Coronary artery (tissue), 2 donors: ENCODE measurements around the gene GLDC.
"Not testable (repeated sequence)": the region's sequence is repeated elsewhere in the genome, so short reads cannot be mapped to it uniquely, and the experiment has no call there.

Source experiments
- DNase-seq: peaks from one replicate; pipeline ENCODE4 v3.0.0-alpha.2; 2017; ENCODE audit warnings: low spot score
- H3K27ac ChIP-seq, 2 donors: fragments of 200-600 bp; sonication (generic); one replicate each; pipeline ENCODE4 v1.5.1; 2016 to 2019
- H3K4me3 ChIP-seq: fragments of 200-600 bp; sonication (generic); 2 replicates; pipeline ENCODE4 v1.5.1; 2016; ENCODE audit warnings: mild to moderate bottlenecking, moderate library complexity
- TF ChIP-seq, protein P1 (sequence below): fragments of 200-600 bp; sonication (generic); IDR thresholded peaks from one replicate; pipeline ENCODE4 v1.5.1; 2019; ENCODE audit warnings: antibody characterized with exemption

Gene GLDC

DNA sequence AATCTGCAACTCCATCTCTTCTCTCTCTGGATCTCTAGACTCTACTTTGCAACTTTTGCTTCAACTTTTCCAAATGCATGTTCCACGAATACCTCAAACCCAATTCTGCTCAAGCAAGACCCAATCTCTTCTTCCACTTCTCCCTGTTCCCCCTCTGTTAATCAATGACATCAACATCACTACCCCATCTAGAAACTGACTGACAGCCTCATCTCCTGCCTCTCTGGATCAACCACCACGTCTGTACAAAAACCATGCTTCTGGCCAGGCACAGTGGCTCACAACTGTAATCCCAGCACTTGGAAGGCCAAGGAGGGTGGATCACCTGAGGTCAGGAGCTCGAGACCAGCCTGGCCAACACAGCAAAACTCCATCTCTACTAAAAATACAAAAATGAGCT lies 12.2 kb downstream of the GLDC start:
- TF ChIP-seq, protein P1, sequence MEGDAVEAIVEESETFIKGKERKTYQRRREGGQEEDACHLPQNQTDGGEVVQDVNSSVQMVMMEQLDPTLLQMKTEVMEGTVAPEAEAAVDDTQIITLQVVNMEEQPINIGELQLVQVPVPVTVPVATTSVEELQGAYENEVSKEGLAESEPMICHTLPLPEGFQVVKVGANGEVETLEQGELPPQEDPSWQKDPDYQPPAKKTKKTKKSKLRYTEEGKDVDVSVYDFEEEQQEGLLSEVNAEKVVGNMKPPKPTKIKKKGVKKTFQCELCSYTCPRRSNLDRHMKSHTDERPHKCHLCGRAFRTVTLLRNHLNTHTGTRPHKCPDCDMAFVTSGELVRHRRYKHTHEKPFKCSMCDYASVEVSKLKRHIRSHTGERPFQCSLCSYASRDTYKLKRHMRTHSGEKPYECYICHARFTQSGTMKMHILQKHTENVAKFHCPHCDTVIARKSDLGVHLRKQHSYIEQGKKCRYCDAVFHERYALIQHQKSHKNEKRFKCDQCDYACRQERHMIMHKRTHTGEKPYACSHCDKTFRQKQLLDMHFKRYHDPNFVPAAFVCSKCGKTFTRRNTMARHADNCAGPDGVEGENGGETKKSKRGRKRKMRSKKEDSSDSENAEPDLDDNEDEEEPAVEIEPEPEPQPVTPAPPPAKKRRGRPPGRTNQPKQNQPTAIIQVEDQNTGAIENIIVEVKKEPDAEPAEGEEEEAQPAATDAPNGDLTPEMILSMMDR, result no peak
- Histone ChIP-seq H3K4me3 (no peak overlapping the region), H3K27ac (no peak overlapping the region)
- no peak for DNase-seq

DNA sequence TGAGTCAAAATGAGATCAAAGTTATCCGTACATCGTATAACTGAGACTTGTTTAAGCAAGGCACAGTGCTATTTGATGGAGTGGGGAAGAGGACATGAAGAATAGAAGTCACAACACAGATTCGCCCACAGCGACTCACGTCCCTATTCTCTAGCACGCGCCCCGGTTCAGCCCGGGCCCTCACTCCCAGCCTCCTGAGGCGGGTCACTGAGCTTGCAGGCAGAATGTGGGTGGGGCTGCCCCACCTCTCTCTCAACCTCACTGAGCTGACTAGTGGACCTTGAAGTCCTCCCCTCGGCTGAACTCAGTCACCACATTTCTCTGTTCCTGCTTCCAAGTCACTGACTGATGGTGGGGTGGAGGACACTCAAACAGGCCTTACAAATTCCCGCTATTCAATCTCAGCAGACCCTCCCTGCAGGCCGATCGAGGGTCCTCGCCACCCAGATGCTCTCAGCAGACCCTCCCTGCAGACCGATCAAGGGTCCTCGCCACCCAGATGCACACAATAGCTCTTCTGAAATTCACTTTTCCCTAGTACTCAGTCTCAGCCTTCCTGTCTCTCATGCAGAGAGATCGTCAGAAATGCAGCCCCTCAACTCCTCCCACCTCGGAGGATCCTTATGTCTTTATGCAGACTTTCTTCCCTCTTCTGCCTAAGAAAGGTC lies 12.9 kb downstream of the GLDC start:
- no peak for DNase-seq
- Histone ChIP-seq H3K27ac (no peak overlapping the region), H3K4me3 (no peak overlapping the region)
- TF ChIP-seq, protein P1, result no peak

DNA sequence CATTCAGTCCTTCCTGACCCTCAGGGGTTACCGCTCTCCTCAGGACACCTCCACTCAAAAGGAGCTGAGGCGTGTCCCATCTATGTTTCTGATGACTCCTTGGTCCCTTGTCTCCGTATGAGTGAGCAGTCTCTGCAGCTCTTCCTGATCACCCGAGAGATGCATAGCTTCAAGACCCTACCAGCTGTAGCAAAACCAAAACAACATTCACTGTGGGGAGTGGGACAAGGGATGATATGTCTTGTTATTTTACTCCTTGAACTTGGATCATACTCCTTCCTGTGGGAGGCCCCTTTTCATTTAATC lies 14.4 kb downstream of the GLDC start:
- DNase-seq, result no peak
- Histone ChIP-seq H3K27ac (no peak overlapping the region), H3K4me3 (no peak overlapping the region)
- TF ChIP-seq, protein P1, result no peak

DNA sequence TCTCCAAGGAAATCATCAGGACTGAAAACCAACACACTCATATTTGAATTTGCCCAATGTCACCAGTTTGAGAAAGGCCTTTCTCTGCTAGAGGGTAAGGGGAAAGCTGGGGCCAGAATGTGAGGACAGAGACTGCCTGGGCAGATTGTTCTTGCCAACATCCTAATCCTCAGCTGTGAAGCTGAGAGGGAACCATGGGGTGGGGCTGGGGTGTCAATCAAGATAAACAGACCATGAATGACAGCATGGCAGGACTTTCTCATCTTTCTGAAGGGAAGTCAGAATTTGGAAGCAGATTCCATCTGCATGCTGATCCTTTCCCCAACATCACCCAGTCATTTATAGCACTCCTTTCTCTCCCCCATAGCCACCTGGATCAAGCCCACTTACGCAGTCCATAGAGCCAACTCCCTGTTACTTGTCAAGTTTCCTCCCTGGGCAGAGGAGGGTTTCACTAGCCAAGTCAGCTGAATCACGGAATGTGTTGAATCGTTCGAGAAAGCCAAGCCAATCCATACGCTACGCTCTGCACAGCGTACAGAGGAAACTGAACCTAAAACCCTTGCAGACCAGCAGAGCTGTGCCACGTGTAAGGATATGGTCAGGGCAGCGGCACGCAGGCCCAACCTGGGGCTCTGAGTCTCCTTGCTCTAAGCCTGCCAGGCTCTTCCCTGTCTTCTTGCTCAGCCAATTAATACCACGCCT lies 14.9 kb downstream of the GLDC start:
- no peak overlapping the region for H3K27ac ChIP-seq
- TF ChIP-seq, protein P1, result no peak
- no peak for DNase-seq
- no peak overlapping the region for H3K4me3 ChIP-seq

DNA sequence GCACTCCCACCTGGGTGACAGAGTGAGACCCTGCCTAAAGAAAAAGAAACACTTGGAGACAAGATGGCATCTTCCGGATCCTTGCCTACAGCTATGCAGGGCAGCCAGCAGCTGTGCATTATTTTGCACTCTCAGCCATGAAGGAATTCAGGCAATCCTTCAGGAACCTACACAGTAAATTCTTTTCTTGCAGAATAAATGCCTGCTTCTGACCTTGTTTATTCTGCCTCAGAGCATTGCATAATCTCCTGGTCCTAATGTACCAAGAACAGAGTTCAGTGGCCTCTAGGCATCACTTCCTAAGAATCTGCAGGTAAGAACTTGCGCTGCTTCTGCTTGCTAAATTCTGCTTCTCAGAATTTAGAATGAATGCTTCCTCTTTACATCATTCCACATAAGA lies 16.8 kb downstream of the GLDC start:
- Histone ChIP-seq H3K27ac (no peak overlapping the region), H3K4me3 (no peak overlapping the region)
- DNase-seq, result no peak
- TF ChIP-seq, protein P1, result no peak

DNA sequence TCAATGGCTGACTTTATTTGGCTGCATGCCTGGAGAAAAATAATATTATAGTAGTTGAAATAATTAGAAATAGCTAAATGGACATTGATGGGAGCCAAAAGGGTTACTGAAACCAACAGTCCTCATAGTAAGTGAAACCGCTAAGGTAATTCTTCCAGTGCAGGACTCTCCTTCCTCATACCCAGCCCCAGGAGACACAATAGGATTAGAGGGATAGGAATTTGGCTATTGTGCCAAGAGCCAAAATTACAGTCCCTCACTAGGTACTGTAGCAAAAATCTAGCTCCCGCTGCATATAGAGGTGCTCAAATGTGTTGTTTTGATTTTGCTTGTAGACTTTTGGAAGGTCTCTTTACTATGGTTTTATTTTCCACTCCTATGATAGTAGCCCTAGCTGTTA lies 20.2 kb downstream of the GLDC start:
- Histone ChIP-seq H3K4me3 (no peak overlapping the region), H3K27ac (no peak overlapping the region)
- no peak for DNase-seq
- TF ChIP-seq, protein P1, result no peak

DNA sequence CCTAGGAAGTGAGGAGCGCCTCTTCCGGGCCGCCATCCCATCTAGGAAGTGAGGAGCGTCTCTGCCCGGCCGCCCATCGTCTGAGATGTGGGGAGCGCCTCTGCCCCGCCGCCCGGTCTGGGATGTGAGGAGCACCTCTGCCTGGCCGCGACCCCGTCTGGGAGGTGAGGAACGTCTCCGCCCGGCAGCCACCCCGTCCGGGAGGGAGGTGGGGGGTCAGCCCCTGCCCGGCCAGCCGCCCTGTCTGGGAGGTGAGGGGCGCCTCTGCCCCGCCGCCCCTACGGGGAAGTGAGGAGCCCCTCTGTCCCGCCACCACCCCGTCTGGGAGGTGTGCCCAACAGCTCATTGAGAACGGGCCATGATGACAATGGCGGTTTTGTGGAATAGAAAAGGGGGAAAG lies 22.7 kb downstream of the GLDC start:
- DNase-seq, H3K27ac ChIP-seq: not testable (repeated sequence)

More for the DNA sequence above, 22.7 kb downstream of the GLDC start:
- not testable (repeated sequence) for H3K4me3 ChIP-seq
